ENCODE measurements around the gene HERC3.

The HERC3 gene

GRCh38 chr4:88693792-88694191 is 101.5 kb downstream of the HERC3 start:
- no peak overlapping the region for H3K4me3 ChIP-seq (ENCODE audit: low read depth, low read length)
- TF ChIP-seq CTCF (IDR thresholded peaks at IDR 0.05; ENCODE audit: low read depth, low read length, missing control alignments) = no peak
- in situ Hi-C loops (cut with HindIII; ENCODE audit: low sequenced_read_pairs) = no loop called here
- no peak for DNase-seq (ENCODE audit: low read depth)

GRCh38 chr4:88696630-88697029 is 104.3 kb downstream of the HERC3 start:
- no peak for TF ChIP-seq CTCF (IDR thresholded peaks at IDR 0.05; ENCODE audit: low read depth, low read length, missing control alignments)
- H3K4me3 ChIP-seq (ENCODE audit: low read depth, low read length) = peak overlapping the region; percentile 67
- no peak for DNase-seq (ENCODE audit: low read depth)
- in situ Hi-C loops (cut with HindIII; ENCODE audit: low sequenced_read_pairs) = loop anchor here (5.0 kb wide), 2 partner anchors 76 to 84 kb away; no protein-coding TSS in a partner anchor

- TF ChIP-seq CTCF (IDR thresholded peaks at IDR 0.05; ENCODE audit: low read depth, low read length, missing control alignments) = no peak
- DNase-seq (ENCODE audit: low read depth) = no peak
- in situ Hi-C loops (cut with HindIII; ENCODE audit: low sequenced_read_pairs) = loop anchor here (5.0 kb wide), 2 partner anchors 75 to 85 kb away; no protein-coding TSS in a partner anchor
These were observed 104.9 kb downstream of the HERC3 start for GRCh38 chr4:88697141-88697540.

GRCh38 chr4:88697588-88698329 is 105.5 kb downstream of the HERC3 start, which contains the start of gene NAP1L5:
NAP1L5 (minus strand) TSS chr4:88697829; CDS start chr4:88697754, 75 bp downstream.
- peak; percentile 29 for DNase-seq (ENCODE audit: low read depth)
- in situ Hi-C loops (cut with HindIII; ENCODE audit: low sequenced_read_pairs) = loop anchor here (5.0 kb wide), 2 partner anchors 75 to 85 kb away; no protein-coding TSS in a partner anchor
- TF ChIP-seq CTCF (IDR thresholded peaks at IDR 0.05; ENCODE audit: low read depth, low read length, missing control alignments) = no peak
- peak within 1 kb of the TSS; percentile 67 for H3K4me3 ChIP-seq (ENCODE audit: low read depth, low read length)

More at GRCh38 chr4:88697141-88697540, 104.9 kb downstream of the HERC3 start:
- peak overlapping the region; percentile 67 for H3K4me3 ChIP-seq (ENCODE audit: low read depth, low read length)

GRCh38 chr4:88698519-88698918 is 106.2 kb downstream of the HERC3 start:
- DNase-seq (ENCODE audit: low read depth) = no peak
- in situ Hi-C loops (cut with HindIII; ENCODE audit: low sequenced_read_pairs) = loop anchor here (5.0 kb wide), 2 partner anchors 74 to 86 kb away; no protein-coding TSS in a partner anchor
- no peak for TF ChIP-seq CTCF (IDR thresholded peaks at IDR 0.05; ENCODE audit: low read depth, low read length, missing control alignments)
- H3K4me3 ChIP-seq (ENCODE audit: low read depth, low read length) = no peak overlapping the region

GRCh38 chr4:88702782-88703181 is 110.5 kb downstream of the HERC3 start:
- DNase-seq (ENCODE audit: low read depth) = no peak
- TF ChIP-seq CTCF (IDR thresholded peaks at IDR 0.05; ENCODE audit: low read depth, low read length, missing control alignments) = no peak
- H3K4me3 ChIP-seq (ENCODE audit: low read depth, low read length) = no peak overlapping the region
- in situ Hi-C loops (cut with HindIII; ENCODE audit: low sequenced_read_pairs) = loop anchor here (25.0 kb wide), 1 partner anchor 310 kb away; no protein-coding TSS in a partner anchor

Data from astrocyte of the cerebellum (primary cell).